ENCODE results near the gene ATG4B.
A peak's percentile ranks its signal among the peaks of the same experiment; 100 is the strongest.
"Not testable (repeated sequence)": the region's sequence is repeated elsewhere in the genome, so short reads cannot be mapped to it uniquely, and the experiment has no call there.

Gene ATG4B

DNA sequence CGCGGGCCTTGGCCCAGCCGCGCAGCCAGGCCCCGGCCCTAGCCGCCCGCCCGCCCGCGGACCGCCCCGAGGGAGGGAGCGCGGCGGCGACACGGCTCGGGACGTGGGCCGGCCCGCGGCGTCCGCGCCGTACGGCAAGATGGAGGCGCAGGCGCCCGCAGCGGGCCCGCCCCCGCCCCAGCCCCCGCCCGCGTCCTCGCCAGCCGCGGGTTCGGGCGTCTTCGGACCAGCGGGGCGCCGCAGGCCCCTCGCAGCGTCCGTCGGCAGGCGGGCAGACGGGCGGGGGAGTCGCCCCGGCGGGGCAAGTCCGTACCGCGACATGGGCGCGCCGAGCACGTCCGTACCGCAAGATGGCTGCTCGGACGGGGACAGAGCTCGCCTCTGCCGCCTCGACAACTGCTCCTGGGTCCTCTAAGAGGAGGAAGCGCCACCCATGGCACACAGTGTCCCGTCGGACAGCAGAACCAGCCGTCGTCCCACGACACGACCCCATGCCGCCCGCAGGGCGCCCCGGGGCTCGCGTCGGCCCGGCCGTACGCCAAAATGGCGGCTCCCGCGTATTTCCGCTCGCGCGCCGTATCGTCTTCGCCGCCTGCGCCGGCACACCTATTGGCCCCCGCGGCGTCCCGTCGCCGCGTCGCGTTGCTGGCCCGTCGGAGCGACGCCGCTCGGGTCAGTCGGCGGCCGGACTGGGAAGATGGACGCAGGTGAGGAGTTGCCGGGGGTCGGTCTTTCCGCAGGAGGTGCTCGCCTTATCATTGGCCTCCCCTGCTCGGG is at the start of gene ATG4B, which contains the start of gene THAP4:
Gene ATG4B (plus strand): TSS at position 676 of the 777 bp plus-strand sequence. CDS start 22 bp downstream, at position 698.
Gene THAP4 (minus strand): TSS at position 141 of the 777 bp plus-strand sequence. CDS start 141 bp downstream, outside the sequence.
- DNase-seq, result peak; percentile 68

DNA sequence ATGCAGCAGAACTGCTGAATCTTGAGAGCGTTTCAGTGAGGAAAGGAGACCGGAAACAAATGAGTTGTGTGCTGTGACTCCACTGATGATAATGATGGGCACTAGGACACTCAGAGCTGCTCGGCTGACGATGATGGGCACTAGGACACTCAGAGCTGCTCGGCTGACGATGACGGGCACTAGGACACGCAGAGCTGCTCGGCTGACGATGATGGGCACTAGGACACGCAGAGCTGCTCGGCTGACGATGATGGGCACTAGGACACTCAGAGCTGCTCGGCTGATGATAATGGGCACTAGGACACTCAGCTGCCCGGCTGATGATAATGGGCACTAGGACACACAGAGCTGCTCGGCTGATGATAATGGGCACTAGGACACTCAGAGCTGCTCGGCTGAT is 47.6 kb upstream of the ATG4B start:
- DNase-seq, result not testable (repeated sequence)

DNA sequence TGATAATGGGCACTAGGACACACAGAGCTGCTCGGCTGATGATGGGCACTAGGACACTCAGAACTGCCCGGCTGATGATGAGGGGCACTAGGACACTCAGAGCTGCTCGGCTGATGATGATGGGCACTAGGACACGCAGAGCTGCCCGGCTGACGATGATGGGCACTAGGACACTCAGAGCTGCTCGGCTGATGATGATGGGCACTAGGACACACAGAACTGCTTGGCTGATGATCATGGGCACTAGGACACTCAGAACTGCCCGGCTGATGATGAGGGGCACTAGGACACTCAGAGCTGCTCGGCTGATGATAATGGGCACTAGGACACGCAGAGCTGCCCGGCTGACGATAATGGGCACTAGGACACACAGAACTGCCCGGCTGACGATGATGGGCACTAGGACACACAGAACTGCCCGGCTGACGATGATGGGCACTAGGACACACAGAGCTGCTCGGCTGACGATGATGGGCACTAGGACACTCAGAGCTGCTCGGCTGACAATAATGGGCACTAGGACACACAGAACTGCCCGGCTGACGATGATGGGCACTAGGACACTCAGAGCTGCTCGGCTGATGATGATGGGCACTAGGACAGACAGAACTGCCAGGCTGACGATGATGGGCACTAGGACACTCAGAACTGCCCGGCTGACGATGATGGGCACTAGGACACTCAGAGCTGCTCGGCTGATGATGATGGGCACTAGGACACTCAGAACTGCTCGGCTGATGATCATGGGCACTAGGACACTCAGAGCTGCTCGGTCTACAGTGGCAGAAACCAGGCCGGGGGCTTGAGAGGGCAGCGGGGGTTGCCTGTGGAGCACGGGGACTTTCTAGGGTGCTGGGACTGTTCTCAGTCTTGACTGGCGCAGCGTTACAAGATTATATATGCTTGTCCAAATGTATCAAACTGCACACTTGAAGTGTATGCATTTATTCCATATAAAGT is 46.7 kb upstream of the ATG4B start:
- DNase-seq, result not testable (repeated sequence)

DNA sequence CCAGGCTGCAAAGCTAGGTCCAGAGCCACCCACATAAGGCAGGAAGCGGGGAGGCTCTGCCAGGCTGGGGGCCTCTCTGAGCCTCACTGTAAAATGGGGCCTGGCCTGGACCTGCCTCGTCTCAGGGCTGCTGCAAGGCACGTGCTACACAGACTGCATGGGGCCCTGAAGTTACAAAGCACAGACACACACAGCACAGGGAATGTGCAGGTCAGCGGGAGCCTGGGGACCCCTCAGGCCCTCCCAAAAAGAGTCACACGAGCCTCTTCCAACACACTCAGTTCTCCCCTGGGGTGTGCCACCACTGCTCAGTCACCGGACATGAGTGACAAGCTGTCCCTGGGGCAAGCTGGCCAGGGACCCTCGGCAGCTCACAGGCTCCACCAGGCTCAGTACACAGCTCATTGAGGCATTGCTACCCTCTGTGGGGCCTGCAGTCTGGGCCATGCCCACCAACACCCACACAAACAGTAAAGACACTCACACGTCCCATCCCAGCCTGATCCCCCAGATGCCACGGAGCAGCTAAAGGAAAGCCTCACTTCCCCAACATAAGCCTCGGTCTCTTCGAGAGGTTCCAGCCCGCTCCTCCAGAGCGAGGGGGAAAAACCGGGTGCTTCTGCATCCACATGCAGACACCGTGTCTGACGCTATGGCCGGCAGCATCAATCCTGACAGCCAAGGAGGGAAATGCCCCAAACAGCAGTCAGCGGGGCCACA is 45.2 kb upstream of the ATG4B start:
- DNase-seq, result no peak

DNA sequence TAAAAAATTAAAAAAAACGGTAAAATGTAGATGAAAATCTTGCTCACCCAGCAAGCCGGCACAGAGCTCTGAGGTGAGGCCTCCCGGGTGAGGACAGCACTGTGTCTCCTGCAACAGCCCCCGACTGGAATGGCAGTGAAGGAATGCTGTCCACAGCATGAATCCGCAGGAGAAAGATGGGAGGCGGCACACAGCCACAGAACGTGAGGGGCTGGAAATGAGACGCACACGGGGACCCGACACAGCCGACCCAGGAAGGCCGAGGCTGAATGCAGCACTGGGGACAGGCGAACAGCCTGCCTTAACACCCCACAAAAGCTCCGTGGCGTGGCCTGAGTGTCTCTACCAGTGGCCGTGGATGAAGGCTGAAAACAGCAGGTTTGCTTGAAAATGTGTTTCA is 44.2 kb upstream of the ATG4B start:
- DNase-seq, result no peak

DNA sequence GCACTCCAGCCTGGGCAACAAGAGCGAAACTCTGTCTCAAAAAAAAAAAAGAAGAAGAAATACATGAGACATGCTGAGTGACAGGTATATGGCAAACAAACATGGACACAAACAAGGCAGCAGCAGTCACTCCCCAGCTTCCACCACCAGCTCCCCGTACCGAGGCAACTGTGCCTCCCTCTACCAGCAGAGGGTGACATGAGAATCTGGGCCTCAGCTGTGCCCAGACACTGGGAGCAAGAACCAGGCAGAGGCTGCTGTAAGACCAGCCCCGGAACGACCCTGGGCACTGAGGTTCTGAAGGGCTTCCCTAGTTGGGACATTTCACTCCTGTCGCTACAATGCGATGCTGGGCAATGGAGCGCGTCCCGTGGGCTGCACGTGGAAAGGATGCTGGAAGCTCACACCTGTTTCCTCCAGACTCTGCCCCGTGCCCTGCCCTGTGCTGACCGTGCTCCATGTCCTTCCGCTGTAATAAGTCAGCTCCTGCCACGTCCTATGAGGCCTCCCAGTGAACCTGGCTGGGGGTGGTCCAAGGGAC is 41.8 kb upstream of the ATG4B start:
- DNase-seq, result no peak

DNA sequence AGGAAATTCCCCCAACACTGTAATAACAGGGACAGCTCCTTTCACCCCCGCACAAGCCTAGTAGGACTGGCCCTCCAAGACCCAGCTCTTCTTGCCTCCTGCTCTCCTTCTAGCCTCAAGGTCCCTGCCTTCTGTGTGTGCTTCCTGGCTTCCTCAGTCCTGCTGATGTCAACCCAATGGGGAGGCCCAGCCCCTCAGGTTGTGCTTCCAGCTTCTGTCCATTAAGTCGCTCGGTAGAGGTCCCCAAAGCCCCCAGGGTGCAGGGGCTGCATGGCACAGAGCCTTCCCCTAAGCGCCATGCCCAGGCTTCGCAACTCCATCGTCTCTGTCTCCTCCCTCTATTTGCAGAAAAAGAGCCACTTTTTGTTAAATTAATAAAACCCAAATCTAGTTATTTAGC is 39.9 kb upstream of the ATG4B start:
- no peak for DNase-seq

DNA sequence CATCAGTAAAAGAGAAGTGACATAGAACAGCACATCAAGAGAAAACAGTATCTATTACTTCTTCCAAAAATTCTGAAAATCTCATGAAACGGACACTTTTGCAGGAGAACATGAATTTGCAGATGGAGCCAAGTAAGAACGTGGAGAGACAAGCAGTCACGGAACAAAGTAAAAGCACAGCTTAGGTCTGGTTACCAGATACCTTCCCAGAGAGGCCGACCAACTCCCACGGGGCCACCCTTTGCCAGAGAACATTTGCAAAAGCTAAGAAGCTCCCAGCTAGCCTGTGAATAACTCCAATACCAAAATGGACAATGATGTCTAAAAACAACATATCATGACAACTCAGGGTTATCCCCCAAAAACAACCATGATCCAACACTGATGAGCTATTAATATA is 39.4 kb upstream of the ATG4B start:
- peak; percentile 26 for DNase-seq

DNA sequence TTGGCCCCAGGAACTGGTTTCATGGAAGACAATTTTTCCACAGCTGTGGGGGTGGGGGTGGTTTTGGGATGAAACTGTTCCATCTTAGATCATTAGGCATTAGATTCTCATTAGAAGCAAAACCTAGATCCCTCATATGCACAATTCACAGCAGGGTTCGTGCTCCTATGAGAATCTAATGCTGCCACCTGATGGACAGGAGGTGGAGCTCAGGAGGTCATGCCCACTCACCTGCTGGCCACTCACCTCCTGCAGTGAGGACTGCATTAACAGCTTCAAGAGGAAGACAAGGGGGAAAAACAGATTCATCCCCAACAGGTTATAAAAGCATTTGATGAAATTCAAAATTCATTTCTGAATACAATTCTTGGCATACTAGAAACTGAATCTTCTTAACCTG is 39.0 kb upstream of the ATG4B start:
- DNase-seq, result no peak

DNA sequence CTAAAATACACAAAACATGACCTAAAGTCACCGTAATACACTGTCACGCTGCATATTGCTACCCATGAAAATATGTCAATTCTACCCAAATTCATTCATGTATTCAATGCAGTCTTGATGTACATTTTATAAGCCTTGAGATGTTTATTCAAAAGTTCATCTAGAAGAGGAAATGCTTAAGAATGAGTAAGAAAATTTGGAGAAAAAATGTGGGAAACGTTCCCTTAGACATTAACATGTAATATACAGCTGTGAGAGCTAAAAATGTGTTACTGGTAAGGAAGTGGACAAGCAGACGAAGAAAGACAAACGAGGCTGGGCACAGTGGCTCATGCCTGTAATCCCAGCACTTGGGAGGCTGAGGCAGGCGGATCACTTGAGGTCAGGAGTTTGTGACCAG is 37.9 kb upstream of the ATG4B start:
- DNase-seq, result no peak

DNA sequence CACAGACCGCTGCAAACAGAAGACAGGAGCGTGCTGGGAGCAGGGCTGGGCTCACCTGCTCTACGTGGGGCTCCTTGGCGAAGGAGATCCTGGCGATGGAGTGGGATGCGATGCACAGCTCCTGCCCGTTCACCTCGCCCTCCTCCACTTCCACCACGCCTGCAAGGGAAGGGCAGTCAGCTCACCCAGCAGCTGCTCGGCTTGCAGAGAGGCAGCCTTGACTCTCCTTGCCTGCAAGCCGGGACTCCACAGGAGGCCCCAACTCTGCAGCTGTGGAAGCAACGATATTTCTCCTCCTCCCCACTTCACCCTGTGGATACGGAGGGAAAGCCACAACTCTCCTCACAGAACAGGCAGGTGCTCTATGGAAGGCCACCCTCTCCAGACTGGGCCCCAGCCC is 35.7 kb upstream of the ATG4B start:
- DNase-seq, result no peak

DNA sequence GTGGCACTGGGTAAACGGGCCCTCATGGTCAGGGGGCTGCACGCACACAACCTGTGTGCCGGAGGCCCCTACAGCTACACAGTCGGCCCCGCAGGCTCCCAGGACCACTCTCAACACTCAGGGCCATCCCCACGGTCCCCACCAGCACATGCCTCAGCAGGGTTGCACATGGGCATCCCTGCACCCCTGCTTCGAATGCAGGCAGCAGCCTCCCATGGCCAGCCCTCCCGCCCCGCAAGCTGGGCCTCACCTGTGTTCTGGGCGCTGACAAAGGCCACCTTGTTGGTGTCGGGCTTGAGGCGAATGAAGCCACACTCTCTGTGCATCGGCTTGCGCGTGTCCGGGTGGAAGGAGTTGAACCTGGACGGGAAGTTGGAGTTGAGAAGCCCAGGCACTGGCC is 34.8 kb upstream of the ATG4B start:
- no peak for DNase-seq

DNA sequence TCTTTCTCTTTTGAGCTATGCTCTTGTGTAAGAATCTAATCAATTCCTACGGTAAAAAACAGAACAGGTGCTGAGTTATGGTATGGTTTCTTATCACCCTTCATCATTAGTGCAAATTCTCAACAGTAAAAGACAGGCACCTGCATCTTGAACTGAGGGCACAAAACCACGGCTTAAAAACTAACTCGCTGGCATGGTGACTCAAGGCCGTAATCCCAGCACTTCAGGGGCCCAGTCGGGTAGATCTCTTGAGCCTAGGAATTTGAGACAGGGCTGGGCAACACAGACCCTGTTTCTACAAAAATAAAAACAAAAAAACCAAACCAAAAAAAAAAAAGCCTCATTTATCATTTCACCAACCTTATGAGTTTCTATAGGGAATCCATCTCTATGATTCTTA is 33.8 kb upstream of the ATG4B start:
- no peak for DNase-seq

DNA sequence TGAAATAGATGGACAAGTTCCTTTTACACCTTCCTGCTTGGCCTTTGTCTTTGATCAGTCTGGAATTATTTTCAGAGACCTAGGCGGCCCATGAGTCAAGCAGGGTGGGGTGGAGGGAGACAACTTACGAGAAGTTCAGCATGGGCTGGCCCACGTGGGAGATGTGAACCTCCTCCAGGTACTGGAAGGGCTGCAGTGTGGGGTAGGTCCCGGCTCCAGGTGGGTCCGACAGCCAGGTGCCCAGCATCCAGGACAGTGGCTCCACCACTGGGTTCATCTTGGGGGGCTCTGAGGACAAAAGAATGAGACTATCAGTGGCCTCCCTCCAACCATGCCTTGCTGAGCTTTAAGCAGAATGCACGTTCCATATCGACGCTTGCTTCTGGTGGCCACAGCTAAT is 31.3 kb upstream of the ATG4B start:
- no peak for DNase-seq

DNA sequence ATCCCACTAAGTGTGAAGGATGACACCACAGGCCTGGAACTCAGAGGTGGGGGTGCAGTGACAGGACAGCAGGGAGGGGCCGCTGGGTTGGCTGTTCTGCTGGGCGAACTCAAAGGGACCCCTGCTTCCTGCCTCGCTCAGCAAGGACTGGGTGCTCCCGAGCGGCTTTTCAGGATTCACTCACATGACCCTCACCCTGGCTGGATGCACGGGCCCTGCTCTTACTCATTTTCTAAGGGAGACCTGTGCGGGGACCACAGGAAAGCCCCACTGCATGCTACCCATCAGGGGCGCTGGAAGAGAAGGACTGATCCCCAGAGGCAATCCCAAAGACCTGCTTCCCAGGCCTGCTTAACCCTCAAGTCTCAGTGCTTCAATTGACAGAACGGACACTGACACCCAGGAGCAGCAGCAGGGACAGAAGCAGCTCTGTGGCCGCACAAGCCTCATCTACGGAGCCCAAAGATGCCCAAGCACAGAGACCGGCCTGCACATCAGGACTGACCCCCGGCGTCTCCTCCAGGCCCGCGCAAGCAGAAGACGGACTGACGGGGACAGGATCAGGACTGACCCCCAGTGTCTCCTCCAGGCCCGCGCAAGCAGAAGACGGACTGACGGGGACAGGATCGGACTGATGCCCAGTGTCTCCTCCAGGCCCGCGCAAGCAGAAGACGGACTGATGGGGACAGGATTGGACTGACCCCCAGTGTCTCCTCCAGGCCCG is 30.2 kb upstream of the ATG4B start:
- DNase-seq, result no peak

DNA sequence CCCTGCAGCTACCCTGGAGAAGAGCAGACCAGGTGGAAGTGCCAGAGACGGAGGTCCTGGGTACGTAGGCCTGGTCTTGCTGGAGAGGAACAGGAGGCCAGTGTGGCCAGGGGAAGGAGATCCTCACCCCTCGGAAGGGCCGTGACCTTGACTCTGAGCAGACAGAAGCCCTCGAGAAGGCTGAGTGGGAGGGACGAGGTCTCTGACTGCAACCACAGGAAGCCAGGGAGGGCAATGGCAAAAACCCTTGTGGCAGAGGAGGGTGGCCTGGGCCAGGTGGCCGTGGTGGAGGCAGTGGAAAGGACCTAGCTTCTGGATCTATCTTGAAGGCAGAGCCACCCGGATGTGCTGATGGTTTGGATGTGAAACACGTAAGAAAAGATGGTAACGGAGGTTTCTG is 28.6 kb upstream of the ATG4B start:
- no peak for DNase-seq

DNA sequence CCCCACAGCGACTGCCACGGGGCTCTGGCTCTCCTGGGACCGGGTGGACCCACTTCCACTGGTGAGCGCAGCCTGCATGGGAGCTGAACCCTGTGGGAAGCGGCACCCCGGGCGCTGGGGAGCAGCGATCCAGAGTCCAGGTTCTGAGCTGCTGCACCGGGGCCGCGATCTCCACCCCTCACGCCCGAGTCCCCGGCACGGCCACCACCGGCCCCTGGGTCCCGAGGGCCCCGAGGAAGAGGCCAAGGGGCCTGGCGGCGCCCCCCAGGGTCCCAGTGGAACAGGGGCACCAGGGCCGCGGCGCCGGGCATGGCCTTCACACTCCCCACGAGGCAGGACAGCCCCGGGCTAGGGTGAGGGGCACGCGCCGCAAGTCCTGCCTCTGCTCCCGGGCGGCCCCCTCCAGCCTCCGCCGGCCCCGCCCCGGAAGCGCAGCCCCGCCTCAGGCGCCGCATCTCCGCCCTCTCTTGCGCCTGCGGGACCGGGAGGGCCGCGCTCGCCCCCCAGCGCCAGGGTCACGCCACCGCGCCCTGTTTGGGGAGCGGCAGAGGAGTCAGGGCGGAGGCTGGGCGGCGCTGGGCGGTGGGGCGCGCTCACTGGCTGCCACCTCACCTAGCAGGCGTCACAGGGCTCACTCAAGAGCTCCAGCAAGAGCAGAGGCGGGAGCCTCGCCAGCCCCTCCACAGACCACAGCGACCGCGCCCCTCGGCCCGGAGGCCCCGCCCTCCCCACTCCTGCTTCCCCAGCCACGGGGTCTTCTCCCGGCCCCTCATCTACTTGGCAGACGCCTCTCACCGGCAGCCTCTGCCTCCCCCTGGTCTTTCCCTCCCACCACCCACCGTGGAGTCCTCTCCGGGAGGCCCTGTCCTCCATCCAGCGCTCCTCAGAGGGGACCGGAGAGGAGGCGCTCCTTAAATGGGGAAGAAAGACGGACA is 27.4 kb upstream of the ATG4B start:
- peak; percentile 72 for DNase-seq

DNA sequence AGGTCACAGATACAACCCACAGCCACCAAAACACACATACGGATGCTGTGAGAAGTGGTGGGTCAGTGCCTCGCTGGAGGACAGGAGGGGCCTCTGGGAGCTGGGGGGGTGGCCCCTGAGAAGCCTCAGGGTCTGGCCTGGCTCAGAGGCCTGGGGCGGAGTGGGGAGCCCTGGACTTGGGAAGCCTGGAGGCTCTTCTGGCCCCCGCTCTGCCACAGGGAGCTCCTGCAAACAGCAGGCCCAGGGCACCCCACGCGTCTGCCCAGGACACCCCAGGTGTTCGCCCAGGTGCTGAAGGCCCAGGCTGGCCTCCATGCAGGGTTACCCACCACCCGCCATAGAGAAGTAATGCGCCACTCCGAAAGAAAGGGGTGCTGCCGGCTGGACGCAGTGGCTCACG is 26.4 kb upstream of the ATG4B start:
- DNase-seq, result no peak

DNA sequence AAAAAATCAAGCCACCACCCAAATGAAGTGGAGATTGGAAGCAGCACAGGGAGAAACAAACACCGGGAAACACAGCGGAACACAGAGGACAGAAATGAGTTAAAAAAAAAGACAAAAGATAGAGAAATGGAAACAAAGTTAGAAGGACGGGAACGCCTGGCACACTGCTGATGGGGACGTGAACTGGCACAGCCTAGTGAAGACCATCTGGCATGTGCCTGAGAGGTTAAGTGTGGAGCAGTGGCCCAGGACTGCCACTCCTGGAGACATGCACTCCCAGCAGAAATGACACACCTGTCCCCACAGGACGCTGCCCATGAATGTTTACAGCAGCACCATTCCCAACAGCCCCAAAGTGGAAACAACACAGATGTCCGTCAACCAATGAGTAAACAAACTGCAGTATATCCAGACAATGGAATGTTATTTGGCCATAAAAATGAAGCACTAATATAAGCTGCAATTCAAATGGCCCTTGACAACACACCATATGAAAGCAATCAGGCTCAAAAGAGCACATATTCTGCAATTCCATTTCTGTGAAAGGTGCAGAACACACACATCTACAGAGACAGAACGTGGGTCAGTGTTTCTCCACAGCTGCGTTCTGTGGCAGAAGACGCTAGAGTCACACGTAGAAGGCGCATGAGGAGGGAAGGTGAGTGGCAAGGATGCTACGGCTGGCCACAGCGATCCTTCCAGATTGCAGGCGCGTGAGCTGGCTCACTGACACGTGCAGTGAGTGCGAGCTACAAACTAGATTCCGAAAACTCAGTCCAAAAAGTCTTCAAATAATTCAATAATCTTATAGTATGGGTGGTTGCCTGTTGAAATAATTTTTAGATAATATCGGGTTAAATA is 25.1 kb upstream of the ATG4B start:
- no peak for DNase-seq
